ENCODE results near the gene PLIN3.
"Not testable (repeated sequence)": the region's sequence is repeated elsewhere in the genome, so short reads cannot be mapped to it uniquely, and the experiment has no call there.

PLIN3 gene

DNA sequence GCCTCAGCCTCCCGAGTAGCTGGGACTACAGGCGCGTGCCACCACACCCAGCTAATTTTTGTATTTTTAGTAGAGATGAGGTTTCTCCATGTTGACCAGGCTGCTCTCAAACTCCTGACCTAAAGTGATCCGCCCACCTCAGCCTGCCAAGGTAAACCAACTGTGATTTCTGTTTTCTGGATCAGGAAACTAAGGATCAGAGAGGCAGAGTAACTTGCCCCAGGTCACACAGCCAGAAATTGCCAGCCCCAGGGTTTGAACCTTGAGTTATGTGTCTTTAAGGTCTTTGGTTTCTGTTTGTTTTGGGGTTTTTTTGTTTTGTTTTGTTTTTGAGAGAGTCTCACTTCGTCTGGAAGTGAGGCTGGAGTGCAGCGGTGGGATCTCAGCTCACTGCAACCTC is 4.2 kb upstream of the PLIN3 start:
- no peak overlapping the region for H3K4me3 ChIP-seq (ENCODE audit: control insufficient read depth, low read depth, low read length)
- DNase-seq (ENCODE audit: low read depth): no peak
- TF ChIP-seq, protein P1, sequence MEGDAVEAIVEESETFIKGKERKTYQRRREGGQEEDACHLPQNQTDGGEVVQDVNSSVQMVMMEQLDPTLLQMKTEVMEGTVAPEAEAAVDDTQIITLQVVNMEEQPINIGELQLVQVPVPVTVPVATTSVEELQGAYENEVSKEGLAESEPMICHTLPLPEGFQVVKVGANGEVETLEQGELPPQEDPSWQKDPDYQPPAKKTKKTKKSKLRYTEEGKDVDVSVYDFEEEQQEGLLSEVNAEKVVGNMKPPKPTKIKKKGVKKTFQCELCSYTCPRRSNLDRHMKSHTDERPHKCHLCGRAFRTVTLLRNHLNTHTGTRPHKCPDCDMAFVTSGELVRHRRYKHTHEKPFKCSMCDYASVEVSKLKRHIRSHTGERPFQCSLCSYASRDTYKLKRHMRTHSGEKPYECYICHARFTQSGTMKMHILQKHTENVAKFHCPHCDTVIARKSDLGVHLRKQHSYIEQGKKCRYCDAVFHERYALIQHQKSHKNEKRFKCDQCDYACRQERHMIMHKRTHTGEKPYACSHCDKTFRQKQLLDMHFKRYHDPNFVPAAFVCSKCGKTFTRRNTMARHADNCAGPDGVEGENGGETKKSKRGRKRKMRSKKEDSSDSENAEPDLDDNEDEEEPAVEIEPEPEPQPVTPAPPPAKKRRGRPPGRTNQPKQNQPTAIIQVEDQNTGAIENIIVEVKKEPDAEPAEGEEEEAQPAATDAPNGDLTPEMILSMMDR (IDR thresholded peaks at IDR 0.05; ENCODE audit: control insufficient read depth, insufficient read depth, low read depth, low read length, missing control alignments): no peak

DNA sequence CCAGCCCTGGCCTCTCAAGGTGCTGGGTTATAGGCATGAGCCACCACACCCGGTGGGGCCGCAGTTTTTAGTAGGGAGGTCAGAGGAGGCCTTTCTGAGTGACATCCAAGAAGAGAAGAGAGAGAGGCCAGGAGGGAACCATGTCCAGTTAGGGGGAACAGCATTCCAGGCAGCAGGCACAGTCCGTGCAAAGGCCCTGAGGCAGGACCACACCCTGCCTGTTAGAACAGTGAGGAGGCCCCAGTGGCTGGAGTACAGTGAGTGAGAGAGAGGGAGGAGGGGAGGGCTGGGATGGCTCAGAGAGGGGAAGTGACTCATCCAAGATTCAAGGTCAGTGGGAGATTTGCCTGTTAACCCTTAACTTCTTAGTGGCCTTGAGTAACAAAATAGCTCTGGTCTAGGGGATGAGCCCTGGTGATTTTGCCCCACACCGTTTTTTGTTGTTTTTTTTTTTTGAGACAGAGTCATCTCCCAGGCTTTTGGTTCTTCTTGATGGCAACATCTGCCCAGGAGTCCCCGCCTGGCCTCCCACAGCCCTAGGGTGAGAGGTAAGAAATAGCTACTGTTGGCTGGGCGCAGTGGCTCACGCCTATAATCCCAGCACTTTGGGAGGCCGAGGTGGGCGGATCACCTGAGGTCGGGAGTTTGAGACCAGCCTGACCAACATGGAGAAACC is 2.7 kb upstream of the PLIN3 start:
- no peak overlapping the region for H3K4me3 ChIP-seq (ENCODE audit: control insufficient read depth, low read depth, low read length)
- DNase-seq (ENCODE audit: low read depth): peak; percentile 77
- TF ChIP-seq, protein P1 (IDR thresholded peaks at IDR 0.05; ENCODE audit: control insufficient read depth, insufficient read depth, low read depth, low read length, missing control alignments): no peak

DNA sequence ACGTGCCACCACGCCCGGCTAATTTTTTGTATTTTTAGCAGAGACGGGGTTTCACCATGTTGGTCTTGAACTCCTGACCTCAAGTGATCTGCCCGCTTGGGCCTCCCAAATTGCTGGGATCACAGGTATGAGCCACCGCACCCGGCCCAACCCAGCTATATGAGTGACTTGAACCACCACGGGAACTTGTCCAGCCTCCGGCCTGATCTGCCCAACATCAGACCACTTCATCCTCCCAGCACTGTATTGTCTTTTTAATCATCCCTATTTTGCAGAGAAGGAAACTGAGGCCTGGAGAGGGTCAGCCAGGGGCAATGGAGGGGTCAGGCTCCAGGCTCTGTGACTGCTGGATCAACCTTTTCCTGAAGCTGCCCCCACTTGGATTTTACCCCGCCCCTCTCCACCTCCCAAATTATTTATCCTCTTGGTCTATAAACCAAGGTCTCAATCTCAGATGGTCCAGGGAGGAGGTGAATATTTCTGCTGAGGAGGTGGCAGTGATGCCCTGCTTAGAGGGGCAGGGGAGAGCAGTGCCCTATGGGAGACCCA is 893 bp upstream of the PLIN3 start:
- DNase-seq (ENCODE audit: low read depth): no peak
- H3K4me3 ChIP-seq (ENCODE audit: control insufficient read depth, low read depth, low read length): no peak overlapping the region
- TF ChIP-seq, protein P1 (IDR thresholded peaks at IDR 0.05; ENCODE audit: control insufficient read depth, insufficient read depth, low read depth, low read length, missing control alignments): no peak

DNA sequence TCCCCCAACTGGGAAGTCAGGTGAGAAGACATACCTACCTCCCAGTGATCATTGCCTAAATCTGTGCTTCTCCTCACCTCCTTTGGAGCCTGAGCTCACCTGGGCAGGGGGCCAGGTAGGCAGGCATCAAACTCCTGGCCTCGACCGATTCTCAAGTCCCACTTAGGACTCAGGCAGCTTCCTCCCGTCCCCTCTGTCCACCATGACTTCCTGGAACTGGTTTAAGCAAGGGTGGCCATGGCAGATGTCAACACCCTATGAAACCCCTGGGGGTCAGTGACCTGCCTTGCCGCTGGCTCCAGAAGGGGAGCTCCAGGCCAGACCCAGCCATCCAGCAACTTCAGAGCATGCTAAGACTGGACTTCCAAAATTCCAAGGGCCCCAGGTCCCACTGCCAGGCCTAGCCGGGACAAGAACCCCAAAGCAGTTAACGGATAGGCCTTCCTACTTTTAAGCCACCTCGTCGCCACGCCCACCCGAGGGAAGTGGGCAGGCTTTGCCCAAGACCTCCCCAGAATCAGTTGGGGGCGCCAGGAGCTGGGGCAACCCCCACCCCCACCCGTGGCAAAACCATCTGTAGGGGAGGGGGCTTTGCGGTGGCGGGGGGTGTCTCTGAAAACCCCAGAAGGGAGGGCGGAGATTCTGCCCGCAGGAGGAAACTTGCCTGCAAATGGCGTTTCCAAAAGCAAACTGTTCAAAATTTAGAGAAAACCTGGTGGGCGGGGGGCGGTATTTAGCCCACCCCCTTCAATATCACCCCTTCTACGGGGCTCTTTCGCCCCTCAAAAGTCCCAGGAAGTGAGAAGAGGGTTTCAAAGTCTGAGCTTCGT is 657 bp downstream of the PLIN3 start:
- TF ChIP-seq, protein P1 (IDR thresholded peaks at IDR 0.05; ENCODE audit: control insufficient read depth, insufficient read depth, low read depth, low read length, missing control alignments): no peak
- no peak for DNase-seq (ENCODE audit: low read depth)
- H3K4me3 ChIP-seq (ENCODE audit: control insufficient read depth, low read depth, low read length): peak overlapping the region; percentile 82

DNA sequence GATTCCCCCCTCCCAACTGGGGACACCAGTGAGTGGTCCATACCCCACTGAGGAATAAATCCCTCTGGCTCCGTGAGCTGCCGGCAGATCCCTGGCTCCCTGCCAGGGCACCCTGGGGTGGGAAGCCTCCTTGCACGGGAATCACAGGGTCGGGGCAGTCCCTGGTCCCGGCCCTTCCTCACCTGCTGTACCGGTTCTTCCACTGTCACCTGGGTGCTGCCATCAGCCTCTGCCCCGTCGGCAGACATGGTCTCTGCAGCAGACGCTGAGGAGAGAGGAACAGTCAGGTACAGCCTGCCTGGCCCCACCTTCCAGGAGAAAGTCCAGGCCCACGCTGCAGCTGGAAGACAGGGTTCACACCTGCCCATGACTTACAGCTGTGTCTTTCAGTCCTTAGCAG is 6.3 kb downstream of the PLIN3 start:
- TF ChIP-seq, protein P1 (IDR thresholded peaks at IDR 0.05; ENCODE audit: control insufficient read depth, insufficient read depth, low read depth, low read length, missing control alignments): no peak
- no peak for DNase-seq (ENCODE audit: low read depth)
- no peak overlapping the region for H3K4me3 ChIP-seq (ENCODE audit: control insufficient read depth, low read depth, low read length)

DNA sequence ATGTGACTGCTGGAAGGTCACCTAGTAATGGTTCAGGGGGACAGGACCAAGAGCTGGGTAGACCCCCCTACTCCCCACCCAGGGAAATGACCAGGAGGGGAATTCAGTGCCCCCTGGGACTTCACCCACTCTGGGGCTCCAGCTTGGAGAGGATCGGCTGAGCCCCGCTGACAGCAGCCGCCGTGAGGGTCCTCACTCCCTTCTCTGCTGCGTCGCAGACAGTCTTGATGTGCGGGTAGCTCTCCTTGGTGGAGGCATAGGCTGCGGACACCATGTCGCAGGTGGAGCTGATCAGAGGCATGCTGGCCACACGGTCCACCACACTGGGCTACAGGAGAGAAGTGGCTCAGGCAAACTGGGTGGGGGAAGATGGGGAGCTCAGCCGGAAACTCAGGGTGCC is 7.8 kb downstream of the PLIN3 start:
- TF ChIP-seq, protein P1 (IDR thresholded peaks at IDR 0.05; ENCODE audit: control insufficient read depth, insufficient read depth, low read depth, low read length, missing control alignments): no peak
- H3K4me3 ChIP-seq (ENCODE audit: control insufficient read depth, low read depth, low read length): no peak overlapping the region
- DNase-seq (ENCODE audit: low read depth): no peak

DNA sequence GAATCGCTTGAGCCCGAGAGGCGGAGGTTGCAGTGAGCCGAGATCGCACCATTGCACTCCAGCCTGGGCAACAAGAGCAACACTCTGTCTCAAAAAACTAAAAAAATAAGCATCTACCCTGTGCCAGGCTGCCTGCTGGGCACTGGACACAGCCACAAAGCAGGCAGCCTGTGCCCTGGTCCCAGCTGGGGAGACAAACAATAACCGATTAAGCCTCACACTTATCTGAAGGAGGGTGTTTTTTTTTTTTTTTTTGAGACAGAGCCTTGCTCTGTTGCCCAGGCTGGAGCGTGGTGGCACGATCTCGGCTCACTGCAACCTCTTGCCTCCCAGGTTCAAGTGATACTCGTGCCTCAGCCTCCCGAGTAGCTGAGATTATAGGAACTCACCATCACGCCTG is 11.0 kb downstream of the PLIN3 start:
- not testable (repeated sequence) for DNase-seq (ENCODE audit: low read depth); H3K4me3 ChIP-seq (ENCODE audit: control insufficient read depth, low read depth, low read length)

DNA sequence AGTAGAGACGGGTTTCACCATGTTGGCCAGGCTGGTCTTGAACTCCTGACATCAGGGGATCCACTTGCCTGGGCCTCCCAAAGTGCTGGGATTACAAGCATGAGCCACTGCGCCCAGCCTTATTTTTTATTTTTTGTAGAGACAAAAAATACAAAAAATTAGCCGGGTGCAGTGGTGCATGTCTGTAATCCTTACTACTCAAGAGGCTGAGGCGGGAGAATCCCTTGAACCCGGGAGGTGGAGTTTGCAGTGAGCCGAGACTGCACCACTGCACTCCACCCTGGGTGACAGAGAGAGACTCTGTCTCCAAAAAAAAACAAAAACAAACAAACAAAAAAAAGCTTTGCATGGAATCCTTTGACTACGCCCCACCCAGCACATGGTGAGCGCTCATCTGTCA is 14.0 kb downstream of the PLIN3 start:
- not testable (repeated sequence) for H3K4me3 ChIP-seq (ENCODE audit: control insufficient read depth, low read depth, low read length); DNase-seq (ENCODE audit: low read depth)
